HG03457 (cell line): ENCODE measurements around the gene NUB1.

Experiments
- ATAC-seq: cut with Tn5 transposase; IDR thresholded peaks from one replicate; pipeline ENCODE4 v1.9.1; 2021; ENCODE audit warnings: moderate number of reproducible peaks; ENCODE audit not compliant: unreplicated experiment

Gene NUB1

GRCh38 chr7:151403764-151404163, 62.2 kb downstream of the NUB1 start:
- ATAC-seq: no peak

GRCh38 chr7:151404216-151405011, 62.8 kb downstream of the NUB1 start:
- no peak for ATAC-seq

- ATAC-seq: no peak
Measured at GRCh38 chr7:151405056-151405455, 63.4 kb downstream of the NUB1 start.

GRCh38 chr7:151405588-151405987, 64.0 kb downstream of the NUB1 start:
- no peak for ATAC-seq

- ATAC-seq: no peak
Measured at GRCh38 chr7:151406051-151406875, 64.7 kb downstream of the NUB1 start.

- ATAC-seq: no peak
Measured at GRCh38 chr7:151406886-151407583, 65.4 kb downstream of the NUB1 start.

- no peak for ATAC-seq
Measured at GRCh38 chr7:151408498-151408838, 66.9 kb downstream of the NUB1 start.

GRCh38 chr7:151408839-151409666, 67.4 kb downstream of the NUB1 start:
- no peak for ATAC-seq

- ATAC-seq: no peak
Measured at GRCh38 chr7:151409667-151410404, 68.2 kb downstream of the NUB1 start, which contains the start of gene WDR86. TSS of gene WDR86 (minus strand) at chr7:151410038. CDS start at chr7:151409589, 449 bp downstream.

GRCh38 chr7:151410405-151411390, 69.1 kb downstream of the NUB1 start:
- ATAC-seq: no peak

- no peak for ATAC-seq
Measured at GRCh38 chr7:151411551-151411950, 69.9 kb downstream of the NUB1 start.

GRCh38 chr7:151412318-151412717, 70.7 kb downstream of the NUB1 start:
- no peak for ATAC-seq

- no peak for ATAC-seq
Measured at GRCh38 chr7:151413241-151413640, 71.6 kb downstream of the NUB1 start.

GRCh38 chr7:151415375-151416105, 73.9 kb downstream of the NUB1 start:
- no peak for ATAC-seq

GRCh38 chr7:151416112-151416940, 74.7 kb downstream of the NUB1 start:
- ATAC-seq: no peak

GRCh38 chr7:151416941-151417315, 75.3 kb downstream of the NUB1 start:
- ATAC-seq: no peak

- no peak for ATAC-seq
Measured at GRCh38 chr7:151420144-151420543, 78.5 kb downstream of the NUB1 start.
